AG04449 (cell line): ENCODE measurements around the gene POP7.

Experiments
- CTCF ChIA-PET: fragments of 350-600 bp; formaldehyde crosslinking; extraction: SDS; loops from one replicate; lab custom pipeline; 2021; ENCODE audit warnings: antibody characterized with exemption; lab: Yijun Ruan, JAX
- POLR2A ChIA-PET: fragments of 400-600, 350-600 bp; formaldehyde crosslinking; extraction: SDS; loops from one replicate; lab custom pipeline; 2020; ENCODE audit warnings: antibody characterized with exemption, inconsistent platforms; lab: Yijun Ruan, JAX
- DNase-seq: peaks from one replicate; pipeline ENCODE4 v3.0.0-alpha.2; 2010; ENCODE audit warnings: low read depth, low spot score
- H3K4me3 ChIP-seq: 2 replicates; pipeline ENCODE4 v1.5.1; 2011; ENCODE audit warnings: low read depth, mild to moderate bottlenecking, control low read depth, low read length
- TF ChIP-seq, protein P1 (sequence below): IDR thresholded peaks from one replicate; pipeline ENCODE4 v1.5.1; 2011; ENCODE audit warnings: mild to moderate bottlenecking, moderate library complexity, low read length, control low read depth, inconsistent platforms; ENCODE audit not compliant: insufficient read depth; ENCODE audit errors: missing control alignments

Gene POP7

DNA sequence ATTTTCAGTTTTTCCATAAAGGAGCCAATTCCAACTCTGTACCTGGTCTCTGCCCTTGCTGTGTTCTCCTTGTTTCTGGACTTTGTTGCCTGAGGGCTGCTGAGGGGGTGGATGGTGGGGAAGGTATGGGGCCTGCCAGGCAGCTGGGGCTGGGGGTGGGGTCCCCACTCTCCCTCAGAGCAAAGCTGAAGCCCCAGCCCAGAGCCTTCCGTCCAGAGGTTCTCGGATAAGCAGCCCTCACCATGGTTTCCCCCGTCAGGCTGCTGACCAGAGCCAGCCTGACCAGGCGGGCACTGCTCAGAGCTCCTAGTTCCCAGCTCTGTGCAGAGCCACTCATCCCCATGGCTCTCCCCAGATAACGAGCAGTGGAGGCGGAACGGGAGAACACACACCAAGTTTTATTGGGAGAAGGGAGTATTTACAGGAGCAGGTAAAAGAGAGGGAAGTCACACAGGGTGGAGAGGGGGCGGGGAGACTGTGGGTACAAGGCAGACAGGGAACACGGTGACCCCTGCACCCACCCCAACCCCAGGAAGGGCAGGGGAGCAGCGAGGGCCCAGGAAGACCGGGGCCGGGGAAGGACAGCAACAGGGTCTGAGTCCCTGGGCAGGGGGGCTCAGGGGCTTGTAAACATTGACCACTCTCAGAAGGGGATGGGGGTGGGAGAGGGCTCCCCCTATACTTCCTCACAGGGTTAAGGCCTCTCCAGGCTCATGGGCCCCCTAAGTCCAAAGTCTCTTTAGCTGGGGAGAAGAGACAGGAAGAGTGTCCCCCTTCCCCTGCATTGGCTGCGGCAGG, 26.6 kb upstream of the POP7 start:
- ChIA-PET CTCF (interaction anchor here (1.3 to 9.0 kb wide), 3 partner anchors 12 to 115 kb away, joined by 6 to 180 read pairs (median 7); partner anchors contain the start of gene GIGYF1), POLR2A (interaction anchor here (0.7 kb wide), 1 partner anchor 337 kb away, joined by 3 read pairs; no protein-coding TSS in a partner anchor)
- H3K4me3 ChIP-seq = no peak overlapping the region
- no peak for DNase-seq
- TF ChIP-seq, protein P1, sequence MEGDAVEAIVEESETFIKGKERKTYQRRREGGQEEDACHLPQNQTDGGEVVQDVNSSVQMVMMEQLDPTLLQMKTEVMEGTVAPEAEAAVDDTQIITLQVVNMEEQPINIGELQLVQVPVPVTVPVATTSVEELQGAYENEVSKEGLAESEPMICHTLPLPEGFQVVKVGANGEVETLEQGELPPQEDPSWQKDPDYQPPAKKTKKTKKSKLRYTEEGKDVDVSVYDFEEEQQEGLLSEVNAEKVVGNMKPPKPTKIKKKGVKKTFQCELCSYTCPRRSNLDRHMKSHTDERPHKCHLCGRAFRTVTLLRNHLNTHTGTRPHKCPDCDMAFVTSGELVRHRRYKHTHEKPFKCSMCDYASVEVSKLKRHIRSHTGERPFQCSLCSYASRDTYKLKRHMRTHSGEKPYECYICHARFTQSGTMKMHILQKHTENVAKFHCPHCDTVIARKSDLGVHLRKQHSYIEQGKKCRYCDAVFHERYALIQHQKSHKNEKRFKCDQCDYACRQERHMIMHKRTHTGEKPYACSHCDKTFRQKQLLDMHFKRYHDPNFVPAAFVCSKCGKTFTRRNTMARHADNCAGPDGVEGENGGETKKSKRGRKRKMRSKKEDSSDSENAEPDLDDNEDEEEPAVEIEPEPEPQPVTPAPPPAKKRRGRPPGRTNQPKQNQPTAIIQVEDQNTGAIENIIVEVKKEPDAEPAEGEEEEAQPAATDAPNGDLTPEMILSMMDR = no peak

DNA sequence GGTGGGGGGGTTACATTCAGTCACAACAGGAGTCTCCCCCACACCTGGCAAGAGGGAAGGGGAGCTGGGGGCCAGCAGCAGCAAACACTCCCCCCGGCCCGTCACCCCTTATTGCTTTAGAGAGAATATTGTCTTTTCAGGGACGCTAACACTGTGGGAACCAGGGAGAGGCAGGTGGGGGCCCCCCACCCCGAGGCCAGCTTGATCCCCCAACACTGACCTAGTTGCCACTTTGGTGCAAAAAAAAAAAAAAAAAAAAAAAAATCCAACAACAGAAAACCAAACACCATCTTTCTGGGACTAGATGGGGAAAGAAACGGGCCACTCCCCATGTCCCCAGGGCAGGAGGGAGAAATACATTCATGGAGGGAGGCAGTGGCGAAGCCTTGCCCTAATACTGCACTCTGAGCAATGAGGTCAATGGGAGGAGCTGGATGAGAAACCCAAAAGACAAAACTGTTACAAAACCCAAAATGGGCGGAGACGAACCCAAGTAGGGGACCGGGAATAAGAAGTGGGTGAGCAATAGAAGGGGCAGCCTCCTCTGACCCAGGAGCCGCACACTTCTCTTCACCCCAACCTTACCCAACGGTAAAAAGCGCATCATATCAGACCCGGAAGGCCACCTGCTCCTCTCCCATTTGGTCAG, 25.9 kb upstream of the POP7 start:
- POLR2A ChIA-PET = interaction anchor here (0.7 kb wide), 1 partner anchor 337 kb away, joined by 3 read pairs; no protein-coding TSS in a partner anchor

DNA sequence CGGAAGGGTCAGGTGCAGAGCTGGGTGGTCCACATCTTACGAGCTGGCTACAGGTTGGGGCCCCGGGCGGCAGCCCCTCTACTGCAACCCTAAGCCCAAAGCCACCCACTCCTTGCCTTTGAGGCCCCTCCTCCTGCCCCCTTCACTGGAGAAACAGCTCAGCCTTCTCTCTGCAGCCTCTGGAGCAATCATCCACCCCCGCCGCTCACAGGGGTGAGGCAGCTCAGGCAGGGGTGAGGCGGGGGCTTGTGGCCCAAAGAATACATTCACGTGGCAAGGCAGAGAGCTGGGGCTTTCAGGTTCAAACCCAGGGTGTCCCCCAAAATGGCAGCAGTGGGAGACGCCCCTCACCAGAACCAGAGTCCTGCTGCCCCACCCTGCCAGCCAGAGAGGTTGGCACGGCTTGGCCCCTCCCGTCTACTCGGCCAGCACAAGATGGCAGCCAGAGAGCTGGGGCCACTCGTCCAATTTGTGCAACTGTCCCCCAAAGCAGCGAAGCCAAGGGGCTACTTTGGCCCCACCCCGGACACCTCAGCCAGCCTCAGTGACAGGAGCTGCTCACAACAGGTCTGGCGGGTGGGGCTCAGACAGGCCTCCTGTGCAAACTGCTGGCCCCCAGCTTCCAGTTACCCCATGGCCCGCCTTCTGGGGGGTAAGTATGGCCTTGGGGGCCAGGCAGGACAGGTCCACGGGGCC, 25.2 kb upstream of the POP7 start:
- no peak overlapping the region for H3K4me3 ChIP-seq
- ChIA-PET POLR2A (interaction anchor here (0.7 kb wide), 1 partner anchor 134 kb away, joined by 3 read pairs; no protein-coding TSS in a partner anchor), CTCF (interaction anchor here (0.8 to 9.0 kb wide), 6 partner anchors 10 to 114 kb away, joined by 3 to 180 read pairs (median 5); partner anchors contain the start of genes GIGYF1 and POP7)
- TF ChIP-seq, protein P1 = no peak
- no peak for DNase-seq

More for the DNA sequence above, 25.9 kb upstream of the POP7 start:
- CTCF ChIA-PET = interaction anchor here (0.8 to 9.0 kb wide), 3 partner anchors 11 to 91 kb away, joined by 3 to 180 read pairs (median 7); partner anchors contain the start of gene GIGYF1
- H3K4me3 ChIP-seq = no peak overlapping the region
- no peak for DNase-seq
- TF ChIP-seq, protein P1 = no peak

DNA sequence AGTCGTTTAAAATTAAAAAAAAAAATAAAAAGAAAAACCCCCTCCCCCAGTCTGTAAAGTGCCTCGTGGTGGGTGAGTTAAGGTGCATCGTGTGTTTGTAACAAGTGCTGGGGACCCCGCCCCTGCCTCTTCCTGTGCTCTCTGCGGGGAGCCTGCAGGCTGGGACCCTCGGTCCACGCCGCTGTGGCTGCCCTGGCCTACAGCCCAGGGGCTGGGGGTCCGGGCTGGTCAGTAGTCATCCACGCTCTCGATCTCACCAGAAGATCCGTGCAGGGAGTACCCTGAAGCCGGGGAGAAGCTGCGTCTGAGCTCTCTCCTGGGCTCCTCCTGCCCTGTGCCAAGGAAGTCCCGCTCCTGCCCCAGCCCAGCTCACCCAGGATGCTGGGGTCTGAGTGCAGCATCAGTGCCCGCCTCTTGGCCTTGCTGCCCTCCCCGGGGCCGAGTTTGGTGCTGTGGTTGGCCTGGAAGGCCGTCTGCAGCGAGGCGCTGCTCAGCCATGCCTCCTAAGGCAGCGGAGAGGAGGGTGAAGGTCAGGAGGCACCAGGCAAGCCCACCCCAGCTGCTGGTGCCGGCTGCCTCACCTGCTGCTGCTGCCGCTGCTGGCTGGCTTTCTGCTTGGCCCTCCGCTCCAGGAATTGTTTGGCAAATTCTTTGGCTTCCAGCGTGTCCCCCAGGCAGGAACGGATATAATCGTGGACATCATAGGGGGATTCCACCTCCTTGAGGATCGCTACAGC, 24.3 kb upstream of the POP7 start:
- TF ChIP-seq, protein P1 = no peak
- ChIA-PET POLR2A (interaction anchor here (1.3 to 2.0 kb wide), 2 partner anchors 9 to 24 kb away, joined by 3 to 5 read pairs; partner anchors contain the start of gene POP7), CTCF (interaction anchor here (0.9 to 9.0 kb wide), 4 partner anchors 10 to 115 kb away, joined by 3 to 180 read pairs (median 5); partner anchors contain the start of genes GIGYF1 and POP7)
- no peak overlapping the region for H3K4me3 ChIP-seq
- no peak for DNase-seq

DNA sequence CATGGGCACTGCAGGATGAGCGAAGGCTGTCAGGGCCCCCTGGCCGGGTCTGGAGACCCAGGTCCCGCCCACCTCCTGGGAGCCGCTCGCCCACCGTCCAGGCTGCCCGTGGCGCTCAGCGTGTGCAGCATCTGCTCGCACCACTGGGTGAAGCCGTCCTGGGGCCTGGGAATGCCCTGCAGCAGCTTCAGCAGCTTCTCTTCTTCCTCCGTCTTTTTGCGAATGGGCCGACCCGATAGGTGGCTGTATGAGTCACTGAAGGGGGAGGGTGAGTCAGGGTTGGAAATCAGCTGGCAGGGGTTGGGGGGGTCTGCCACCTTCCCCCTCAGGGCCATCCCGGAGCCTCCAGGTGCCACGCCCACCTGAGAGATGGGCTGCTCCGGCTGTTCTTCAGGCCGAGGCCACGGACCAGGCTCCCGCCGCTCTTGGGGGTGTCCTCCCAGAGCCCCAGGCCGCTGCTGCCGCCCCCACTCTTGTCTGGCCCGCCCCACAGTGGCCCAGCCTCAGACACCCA, 23.6 kb upstream of the POP7 start:
- H3K4me3 ChIP-seq = no peak overlapping the region
- ChIA-PET CTCF (interaction anchor here (0.5 to 9.0 kb wide), 6 partner anchors 9 to 248 kb away, joined by 3 to 180 read pairs (median 4); partner anchors contain the start of genes GIGYF1 and POP7), POLR2A (interaction anchor here (1.3 to 2.0 kb wide), 3 partner anchors 8 to 23 kb away, joined by 3 to 5 read pairs (median 3); partner anchors contain the start of gene POP7)
- no peak for DNase-seq
- TF ChIP-seq, protein P1 = no peak
